SK-N-SH (cell line): ENCODE data around the gene VPS51.

ENCODE experiments used
- CHD2 ChIP-seq: fragments of 150-350 bp; IDR thresholded peaks from 2 replicates; pipeline ENCODE4 v1.6.1; 2018; ENCODE audit warnings: low read length; ENCODE audit not compliant: partially characterized antibody
- EZH2phosphoT487 ChIP-seq: fragments of 200-600 bp; sonication (generic); IDR thresholded peaks from 2 replicates; pipeline ENCODE4 v1.6.1; 2017; ENCODE audit warnings: low read depth, mixed run types, mild to moderate bottlenecking, antibody characterized with exemption, moderate library complexity, borderline replicate concordance
- FOXJ3 ChIP-seq: sonication (generic); formaldehyde crosslinking; IDR thresholded peaks from 2 replicates; pipeline ENCODE4 v1.5.1; 2020; ENCODE audit warnings: mild to moderate bottlenecking, missing genetic modification reagents
- GABPA ChIP-seq: IDR thresholded peaks from 2 replicates; pipeline ENCODE4 v1.4.0; 2012; ENCODE audit warnings: low read depth, mild to moderate bottlenecking
- MEF2A ChIP-seq: IDR thresholded peaks from 2 replicates; pipeline ENCODE4 v1.4.0; 2012; ENCODE audit warnings: low read depth, borderline replicate concordance
- POLR2AphosphoS5 ChIP-seq: IDR thresholded peaks from 2 replicates; pipeline ENCODE4 v1.6.1; 2012; ENCODE audit warnings: low read depth, low read length
- RAD21 ChIP-seq: IDR thresholded peaks from 2 replicates; pipeline ENCODE4 v1.6.1; 2012; ENCODE audit warnings: mild to moderate bottlenecking, low read length
- SMC3 ChIP-seq: IDR thresholded peaks from 2 replicates; pipeline ENCODE4 v1.6.1; 2012; ENCODE audit warnings: low read depth, low read length, improper control_type of control experiment
- TAF1 ChIP-seq: IDR thresholded peaks from 2 replicates; pipeline ENCODE4 v1.6.1; 2012; ENCODE audit warnings: low read depth, mild to moderate bottlenecking, low read length, moderate library complexity, borderline replicate concordance
- TF ChIP-seq, protein P1 (sequence below): fragments of 200-600 bp; sonication (generic); IDR thresholded peaks from 2 replicates; pipeline ENCODE4 v1.6.1; 2017; ENCODE audit warnings: antibody characterized with exemption, mild to moderate bottlenecking, moderate library complexity
- TF ChIP-seq, protein P2 (sequence below): IDR thresholded peaks from 2 replicates; pipeline ENCODE4 v1.4.0; 2012; ENCODE audit warnings: low read depth
- TF ChIP-seq, protein P3 (sequence below): fragments of 150-350 bp; IDR thresholded peaks from 2 replicates; pipeline ENCODE4 v1.6.1; 2016; ENCODE audit warnings: mild to moderate bottlenecking, low read depth, low read length
- TF ChIP-seq, protein P4 (sequence below): IDR thresholded peaks from 2 replicates; pipeline ENCODE4 v1.4.0; 2012; ENCODE audit warnings: low read depth, borderline replicate concordance

DNA sequence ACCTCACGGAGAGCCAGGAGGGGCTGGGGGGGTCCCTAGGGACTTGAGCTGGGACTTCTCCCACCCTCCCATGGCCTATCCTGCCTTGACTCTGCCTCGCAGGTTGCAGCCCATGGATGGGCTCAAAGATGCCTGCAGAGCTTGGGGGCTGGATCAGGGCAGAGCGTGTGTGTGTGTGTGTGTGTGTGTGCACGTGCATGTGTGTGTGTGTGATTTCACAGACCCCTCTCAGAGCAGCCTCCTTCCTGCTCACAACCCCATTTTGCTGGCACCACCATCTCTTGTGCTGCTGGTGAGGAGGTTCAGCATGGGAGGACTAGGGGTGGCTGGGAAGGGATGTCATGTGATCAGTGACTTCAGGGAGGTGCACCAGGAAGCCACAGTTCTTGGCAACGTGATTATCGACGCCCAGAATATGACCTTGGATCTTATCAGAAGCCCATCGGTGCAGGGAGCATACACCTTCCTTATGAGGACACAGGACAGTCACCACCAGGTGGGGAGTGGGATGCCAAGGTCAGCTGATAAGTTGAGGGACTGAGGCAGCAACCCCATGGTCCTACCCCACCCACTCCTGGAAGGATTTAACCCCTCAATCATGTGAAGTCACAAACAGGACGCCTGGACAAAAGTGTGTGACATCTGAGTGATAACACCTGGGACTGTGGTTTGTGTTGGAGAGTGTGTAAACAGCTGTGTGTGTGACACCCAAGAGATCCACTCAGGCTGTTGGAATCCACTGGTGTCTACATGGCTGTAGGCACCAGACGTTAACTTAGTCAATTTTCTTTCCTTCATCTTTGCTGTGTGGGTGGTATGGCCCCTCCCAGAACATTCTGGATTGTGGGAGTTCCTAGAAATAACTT is 35.8 kb upstream of the VPS51 start:
- TF ChIP-seq CHD2 (no peak), MEF2A (no peak), SMC3 (no peak), RAD21 (no peak), POLR2AphosphoS5 (no peak), FOXJ3 (no peak), EZH2phosphoT487 (no peak), GABPA (no peak), TAF1 (no peak)
- TF ChIP-seq, protein P1, sequence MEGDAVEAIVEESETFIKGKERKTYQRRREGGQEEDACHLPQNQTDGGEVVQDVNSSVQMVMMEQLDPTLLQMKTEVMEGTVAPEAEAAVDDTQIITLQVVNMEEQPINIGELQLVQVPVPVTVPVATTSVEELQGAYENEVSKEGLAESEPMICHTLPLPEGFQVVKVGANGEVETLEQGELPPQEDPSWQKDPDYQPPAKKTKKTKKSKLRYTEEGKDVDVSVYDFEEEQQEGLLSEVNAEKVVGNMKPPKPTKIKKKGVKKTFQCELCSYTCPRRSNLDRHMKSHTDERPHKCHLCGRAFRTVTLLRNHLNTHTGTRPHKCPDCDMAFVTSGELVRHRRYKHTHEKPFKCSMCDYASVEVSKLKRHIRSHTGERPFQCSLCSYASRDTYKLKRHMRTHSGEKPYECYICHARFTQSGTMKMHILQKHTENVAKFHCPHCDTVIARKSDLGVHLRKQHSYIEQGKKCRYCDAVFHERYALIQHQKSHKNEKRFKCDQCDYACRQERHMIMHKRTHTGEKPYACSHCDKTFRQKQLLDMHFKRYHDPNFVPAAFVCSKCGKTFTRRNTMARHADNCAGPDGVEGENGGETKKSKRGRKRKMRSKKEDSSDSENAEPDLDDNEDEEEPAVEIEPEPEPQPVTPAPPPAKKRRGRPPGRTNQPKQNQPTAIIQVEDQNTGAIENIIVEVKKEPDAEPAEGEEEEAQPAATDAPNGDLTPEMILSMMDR: no peak
- TF ChIP-seq, protein P2, sequence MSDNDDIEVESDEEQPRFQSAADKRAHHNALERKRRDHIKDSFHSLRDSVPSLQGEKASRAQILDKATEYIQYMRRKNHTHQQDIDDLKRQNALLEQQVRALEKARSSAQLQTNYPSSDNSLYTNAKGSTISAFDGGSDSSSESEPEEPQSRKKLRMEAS: no peak
- TF ChIP-seq, protein P3, sequence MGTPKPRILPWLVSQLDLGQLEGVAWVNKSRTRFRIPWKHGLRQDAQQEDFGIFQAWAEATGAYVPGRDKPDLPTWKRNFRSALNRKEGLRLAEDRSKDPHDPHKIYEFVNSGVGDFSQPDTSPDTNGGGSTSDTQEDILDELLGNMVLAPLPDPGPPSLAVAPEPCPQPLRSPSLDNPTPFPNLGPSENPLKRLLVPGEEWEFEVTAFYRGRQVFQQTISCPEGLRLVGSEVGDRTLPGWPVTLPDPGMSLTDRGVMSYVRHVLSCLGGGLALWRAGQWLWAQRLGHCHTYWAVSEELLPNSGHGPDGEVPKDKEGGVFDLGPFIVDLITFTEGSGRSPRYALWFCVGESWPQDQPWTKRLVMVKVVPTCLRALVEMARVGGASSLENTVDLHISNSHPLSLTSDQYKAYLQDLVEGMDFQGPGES: no peak
- TF ChIP-seq, protein P4, sequence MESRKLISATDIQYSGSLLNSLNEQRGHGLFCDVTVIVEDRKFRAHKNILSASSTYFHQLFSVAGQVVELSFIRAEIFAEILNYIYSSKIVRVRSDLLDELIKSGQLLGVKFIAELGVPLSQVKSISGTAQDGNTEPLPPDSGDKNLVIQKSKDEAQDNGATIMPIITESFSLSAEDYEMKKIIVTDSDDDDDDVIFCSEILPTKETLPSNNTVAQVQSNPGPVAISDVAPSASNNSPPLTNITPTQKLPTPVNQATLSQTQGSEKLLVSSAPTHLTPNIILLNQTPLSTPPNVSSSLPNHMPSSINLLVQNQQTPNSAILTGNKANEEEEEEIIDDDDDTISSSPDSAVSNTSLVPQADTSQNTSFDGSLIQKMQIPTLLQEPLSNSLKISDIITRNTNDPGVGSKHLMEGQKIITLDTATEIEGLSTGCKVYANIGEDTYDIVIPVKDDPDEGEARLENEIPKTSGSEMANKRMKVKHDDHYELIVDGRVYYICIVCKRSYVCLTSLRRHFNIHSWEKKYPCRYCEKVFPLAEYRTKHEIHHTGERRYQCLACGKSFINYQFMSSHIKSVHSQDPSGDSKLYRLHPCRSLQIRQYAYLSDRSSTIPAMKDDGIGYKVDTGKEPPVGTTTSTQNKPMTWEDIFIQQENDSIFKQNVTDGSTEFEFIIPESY: no peak
